NCI-H774 (cell line): Measurements from ENCODE around the gene TBL1X.

Experiments used
- DNase-seq: peaks from one replicate; lab custom pipeline; 2025; lab: John Stamatoyannopoulos, UW

The TBL1X gene

GRCh38 chrX:9628779-9629493, 164.1 kb downstream of the TBL1X start:
- no peak for DNase-seq

GRCh38 chrX:9634551-9634950, 169.7 kb downstream of the TBL1X start:
- DNase-seq = no peak

GRCh38 chrX:9635368-9635767, 170.5 kb downstream of the TBL1X start:
- no peak for DNase-seq

- DNase-seq = no peak
These were observed 170.9 kb downstream of the TBL1X start for GRCh38 chrX:9635803-9636202.

- DNase-seq = no peak
These were observed 174.0 kb downstream of the TBL1X start for GRCh38 chrX:9638871-9639270.

- no peak for DNase-seq
These were observed 177.6 kb downstream of the TBL1X start for GRCh38 chrX:9642270-9642995.

GRCh38 chrX:9643807-9644206, 178.9 kb downstream of the TBL1X start:
- no peak for DNase-seq

GRCh38 chrX:9644335-9644734, 179.5 kb downstream of the TBL1X start:
- DNase-seq = no peak

GRCh38 chrX:9646471-9647224, 181.8 kb downstream of the TBL1X start:
- DNase-seq = no peak

GRCh38 chrX:9647431-9647830, 182.6 kb downstream of the TBL1X start:
- no peak for DNase-seq

GRCh38 chrX:9650091-9650490, 185.2 kb downstream of the TBL1X start:
- no peak for DNase-seq

- no peak for DNase-seq
These were observed 186.9 kb downstream of the TBL1X start for GRCh38 chrX:9651737-9652136.

GRCh38 chrX:9654929-9655328, 190.1 kb downstream of the TBL1X start:
- no peak for DNase-seq

GRCh38 chrX:9656277-9656676, 191.4 kb downstream of the TBL1X start:
- DNase-seq = no peak

GRCh38 chrX:9656871-9657270, 192.0 kb downstream of the TBL1X start:
- DNase-seq = no peak

- no peak for DNase-seq
These were observed 192.9 kb downstream of the TBL1X start for GRCh38 chrX:9657590-9658256.

GRCh38 chrX:9658409-9658808, 193.6 kb downstream of the TBL1X start:
- DNase-seq = no peak

- DNase-seq = no peak
These were observed 194.8 kb downstream of the TBL1X start for GRCh38 chrX:9659571-9660195.

- no peak for DNase-seq
These were observed 197.3 kb downstream of the TBL1X start for GRCh38 chrX:9662148-9662547.

GRCh38 chrX:9663216-9663615, 198.4 kb downstream of the TBL1X start:
- DNase-seq = no peak

GRCh38 chrX:9664224-9664623, 199.4 kb downstream of the TBL1X start:
- DNase-seq = no peak

- DNase-seq = no peak
These were observed 200.3 kb downstream of the TBL1X start for GRCh38 chrX:9665113-9665512.
